Hepatocyte (in vitro differentiated cells): ENCODE data around the gene OR6K3.

Source experiments
- EZH2 ChIP-seq: fragments of 200-600 bp; sonication (generic); IDR thresholded peaks from 2 replicates; pipeline ENCODE4 v1.6.1; 2016; ENCODE audit warnings: antibody characterized with exemption, mild to moderate bottlenecking, borderline replicate concordance
- EZH2phosphoT487 ChIP-seq: fragments of 200-600 bp; sonication (generic); IDR thresholded peaks from one replicate; pipeline ENCODE4 v1.6.1; 2018; ENCODE audit warnings: antibody characterized with exemption, mild to moderate bottlenecking, low read depth, moderate library complexity; ENCODE audit not compliant: unreplicated experiment, severe bottlenecking
- TF ChIP-seq, protein P1 (sequence below): fragments of 200-600 bp; sonication (generic); IDR thresholded peaks from 2 replicates; pipeline ENCODE4 v1.5.1; 2016; ENCODE audit warnings: antibody characterized with exemption, mild to moderate bottlenecking; ENCODE audit not compliant: poor library complexity

DNA sequence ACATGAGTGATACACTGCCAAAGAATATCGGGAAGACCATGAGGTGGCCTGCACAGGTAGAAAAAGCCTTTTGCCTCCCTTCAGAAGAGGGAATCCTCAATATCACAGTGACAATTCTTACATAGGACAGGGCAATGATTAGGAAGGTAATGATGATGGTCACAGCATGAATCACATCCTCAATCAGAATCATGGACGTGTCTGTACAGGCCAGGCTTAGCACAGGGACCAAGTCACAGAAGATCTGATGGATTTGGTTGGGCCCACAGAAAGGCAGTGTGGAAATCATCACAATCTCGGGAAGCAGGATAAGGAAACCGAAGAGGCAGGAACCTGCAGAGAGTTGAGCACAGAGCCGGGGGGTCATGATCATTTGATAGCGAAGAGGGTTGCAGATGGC lies 3.2 kb downstream of the OR6K3 start:
- TF ChIP-seq, protein P1, sequence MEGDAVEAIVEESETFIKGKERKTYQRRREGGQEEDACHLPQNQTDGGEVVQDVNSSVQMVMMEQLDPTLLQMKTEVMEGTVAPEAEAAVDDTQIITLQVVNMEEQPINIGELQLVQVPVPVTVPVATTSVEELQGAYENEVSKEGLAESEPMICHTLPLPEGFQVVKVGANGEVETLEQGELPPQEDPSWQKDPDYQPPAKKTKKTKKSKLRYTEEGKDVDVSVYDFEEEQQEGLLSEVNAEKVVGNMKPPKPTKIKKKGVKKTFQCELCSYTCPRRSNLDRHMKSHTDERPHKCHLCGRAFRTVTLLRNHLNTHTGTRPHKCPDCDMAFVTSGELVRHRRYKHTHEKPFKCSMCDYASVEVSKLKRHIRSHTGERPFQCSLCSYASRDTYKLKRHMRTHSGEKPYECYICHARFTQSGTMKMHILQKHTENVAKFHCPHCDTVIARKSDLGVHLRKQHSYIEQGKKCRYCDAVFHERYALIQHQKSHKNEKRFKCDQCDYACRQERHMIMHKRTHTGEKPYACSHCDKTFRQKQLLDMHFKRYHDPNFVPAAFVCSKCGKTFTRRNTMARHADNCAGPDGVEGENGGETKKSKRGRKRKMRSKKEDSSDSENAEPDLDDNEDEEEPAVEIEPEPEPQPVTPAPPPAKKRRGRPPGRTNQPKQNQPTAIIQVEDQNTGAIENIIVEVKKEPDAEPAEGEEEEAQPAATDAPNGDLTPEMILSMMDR = no peak
- TF ChIP-seq EZH2phosphoT487 (no peak), EZH2 (no peak)
